Retinal pigment epithelial cell (primary cell): ENCODE data around the gene RHEB.
A peak's percentile ranks its signal among the peaks of the same experiment; 100 is the strongest.

ENCODE experiments used
- DNase-seq: peaks from one replicate; pipeline ENCODE4 v3.0.0-alpha.2; 2010; ENCODE audit warnings: low read depth
- H3K4me3 ChIP-seq: 2 replicates; pipeline ENCODE4 v1.5.1; 2011; ENCODE audit warnings: mild to moderate bottlenecking, low read length, control low read depth, moderate library complexity
- CTCF ChIP-seq: conservative IDR thresholded peaks from 2 replicates; pipeline ENCODE4 v1.5.1; 2011; ENCODE audit warnings: low read depth, low read length, control low read depth, inconsistent platforms

RHEB gene

GRCh38 chr7:151483711-151483983 lies 36.0 kb downstream of the RHEB start:
- DNase-seq = no peak
- no peak overlapping the region for H3K4me3 ChIP-seq
- no peak for TF ChIP-seq CTCF

GRCh38 chr7:151482883-151483710 lies 36.6 kb downstream of the RHEB start:
- TF ChIP-seq CTCF = no peak
- DNase-seq = no peak
- H3K4me3 ChIP-seq = no peak overlapping the region

- no peak for TF ChIP-seq CTCF
- no peak overlapping the region for H3K4me3 ChIP-seq
- no peak for DNase-seq
These were observed 37.8 kb downstream of the RHEB start for GRCh38 chr7:151481650-151482505.

GRCh38 chr7:151477867-151478266 lies 41.8 kb downstream of the RHEB start:
- no peak for DNase-seq
- H3K4me3 ChIP-seq = no peak overlapping the region
- TF ChIP-seq CTCF = no peak

- no peak for DNase-seq
- TF ChIP-seq CTCF = no peak
- H3K4me3 ChIP-seq = no peak overlapping the region
These were observed 46.9 kb downstream of the RHEB start for GRCh38 chr7:151472644-151473380.

GRCh38 chr7:151470711-151471110 lies 49.0 kb downstream of the RHEB start:
- no peak overlapping the region for H3K4me3 ChIP-seq
- TF ChIP-seq CTCF = no peak
- peak; percentile 54 for DNase-seq
